ENCODE measurements around the gene ESRRA. TPM values are rescaled to one million over a fixed set of nuclear protein-coding genes. Genes with fewer than 3 reads are reported as not detected.
A peak's percentile ranks its signal among the peaks of the same experiment; 100 is the strongest.

The ESRRA gene
- total and polyA plus RNA-seq, 9 of the 15 experiments (the other 6 are each of a cell fraction or from before 2014, with no cell fraction given): 0.27 to 89.7 (median 23.7) TPM

- peak; percentile 58 for TF ChIP-seq MGA (IDR thresholded peaks at IDR 0.05)
- TF ChIP-seq ZNF282 (CRISPR knock-in tag; IDR thresholded peaks at IDR 0.05): peak; percentile 70; the same call in 1 of the 2 replicates
- TF ChIP-seq ZNF408 (CRISPR knock-in tag; IDR thresholded peaks at IDR 0.05; ENCODE audit: low read depth): no peak
- no peak for TF ChIP-seq HMG20B (CRISPR knock-in tag; IDR thresholded peaks at IDR 0.05)
- TF ChIP-seq GMEB1 (CRISPR knock-in tag; IDR thresholded peaks at IDR 0.05): 0 out of 2 replicates have a peak, but pooled peaks have one; percentile 4
- TF ChIP-seq NFE2 (IDR thresholded peaks at IDR 0.05; ENCODE audit: low read depth): no peak
- no peak for TF ChIP-seq BMI1 (IDR thresholded peaks at IDR 0.05; ENCODE audit: low read length)
- no peak for TF ChIP-seq ARID2 (IDR thresholded peaks at IDR 0.05)
- TF ChIP-seq ETV5 (CRISPR knock-in tag; IDR thresholded peaks at IDR 0.05; ENCODE audit: low read depth): peak; percentile 93
- no peak for TF ChIP-seq ZEB2 (IDR thresholded peaks at IDR 0.05)
- no peak for TF ChIP-seq ZNF184 (CRISPR knock-in tag; IDR thresholded peaks at IDR 0.05)
- TF ChIP-seq THRB (CRISPR knock-in tag; conservative IDR thresholded peaks at IDR 0.05): 0 out of 2 replicates have a peak, but pooled peaks have one; percentile 12
- peak; percentile 65 for TF ChIP-seq POLR2AphosphoS5 (IDR thresholded peaks at IDR 0.05; ENCODE audit: control insufficient read depth, insufficient read depth, low read depth, low read length)
Measured at GRCh38 chr11:64269540-64270220, 35.6 kb upstream of the ESRRA start (continued).
